Hepatocyte (in vitro differentiated cells): ENCODE data around the gene PIGS. TPM values are rescaled to one million over a fixed set of nuclear protein-coding genes. Genes with fewer than 3 reads are reported as not detected.

Experiments used
- DNase-seq: peaks from one replicate; pipeline ENCODE4 v3.0.0-alpha.2; 2016; ENCODE audit warnings: low spot score
- H2AFZ ChIP-seq: fragments of 200-600 bp; sonication (generic); 2 replicates; pipeline ENCODE4 v1.6.0; 2016; ENCODE audit warnings: antibody characterized with exemption, mild to moderate bottlenecking
- H3K27ac ChIP-seq: fragments of 200-600 bp; sonication (generic); 2 replicates; pipeline ENCODE4 v1.5.1; 2016; ENCODE audit warnings: mild to moderate bottlenecking
- H3K27me3 ChIP-seq: fragments of 200-600 bp; sonication (generic); 2 replicates; pipeline ENCODE4 v1.6.1; 2016
- H3K36me3 ChIP-seq: fragments of 200-600 bp; sonication (generic); replicated peaks from 2 replicates; pipeline ENCODE4 v1.5.1; 2016; ENCODE audit warnings: low read depth; ENCODE audit not compliant: insufficient read depth
- H3K4me1 ChIP-seq: fragments of 200-600 bp; sonication (generic); 2 replicates; pipeline ENCODE4 v1.5.1; 2016; ENCODE audit warnings: mild to moderate bottlenecking, moderate library complexity; ENCODE audit not compliant: insufficient read depth
- H3K4me2 ChIP-seq: fragments of 200-600 bp; sonication (generic); 2 replicates; pipeline ENCODE4 v1.6.0; 2016
- H3K4me3 ChIP-seq: fragments of 200-600 bp; sonication (generic); 2 replicates; pipeline ENCODE4 v1.5.1; 2016; ENCODE audit warnings: mild to moderate bottlenecking
- H3K79me2 ChIP-seq: fragments of 200-600 bp; sonication (generic); 2 replicates; pipeline ENCODE4 v1.6.0; 2017; ENCODE audit warnings: mild to moderate bottlenecking
- H3K9me2 ChIP-seq: fragments of 200-600 bp; sonication (generic); replicated peaks from 2 replicates; pipeline ENCODE4 v1.6.0; 2017; ENCODE audit warnings: mild to moderate bottlenecking; ENCODE audit not compliant: insufficient read depth
- H3K9me3 ChIP-seq: fragments of 200-600 bp; sonication (generic); 2 replicates; pipeline ENCODE4 v1.5.1; 2016; ENCODE audit warnings: low read depth, mild to moderate bottlenecking
- H4K20me1 ChIP-seq: fragments of 200-600 bp; sonication (generic); 2 replicates; pipeline ENCODE4 v1.6.0; 2016; ENCODE audit warnings: mild to moderate bottlenecking; ENCODE audit not compliant: insufficient read depth, poor library complexity, severe bottlenecking
- CTCF ChIP-seq: fragments of 200-600 bp; sonication (generic); IDR thresholded peaks from 2 replicates; pipeline ENCODE4 v1.5.1; 2016; ENCODE audit warnings: antibody characterized with exemption, mild to moderate bottlenecking; ENCODE audit not compliant: poor library complexity
- EZH2 ChIP-seq: fragments of 200-600 bp; sonication (generic); IDR thresholded peaks from 2 replicates; pipeline ENCODE4 v1.6.1; 2016; ENCODE audit warnings: antibody characterized with exemption, mild to moderate bottlenecking, borderline replicate concordance
- EZH2phosphoT487 ChIP-seq: fragments of 200-600 bp; sonication (generic); IDR thresholded peaks from one replicate; pipeline ENCODE4 v1.6.1; 2018; ENCODE audit warnings: antibody characterized with exemption, mild to moderate bottlenecking, low read depth, moderate library complexity; ENCODE audit not compliant: unreplicated experiment, severe bottlenecking
- WGBS: methylation state at CpG from one replicate; pipeline ENCODE4 v1.1.6; 2016; ENCODE audit warnings: low lambda C conversion rate; ENCODE audit errors: missing lambda C conversion rate; 5-methylcytosine and 5-hydroxymethylcytosine counted together
- polyA plus RNA-seq: library from polyadenylated mRNA; unstranded; fragments of >200 nt; fragmentation: Nextera tagmentation; extraction: Ambion mirVana; gene quantifications from 2 replicates; pipeline ENCODE4 v1.2.1, GENCODE V29; 2016
- total RNA-seq: library from RNA; depleted of rRNA; stranded (reverse); fragments of >200 nt; gene quantifications from 2 replicates; pipeline ENCODE4 v1.2.3, GENCODE V29; 2014

The PIGS gene
- total and polyA plus RNA-seq, 2 experiments from 2014 or later = 59.1 to 65.4 TPM

DNA sequence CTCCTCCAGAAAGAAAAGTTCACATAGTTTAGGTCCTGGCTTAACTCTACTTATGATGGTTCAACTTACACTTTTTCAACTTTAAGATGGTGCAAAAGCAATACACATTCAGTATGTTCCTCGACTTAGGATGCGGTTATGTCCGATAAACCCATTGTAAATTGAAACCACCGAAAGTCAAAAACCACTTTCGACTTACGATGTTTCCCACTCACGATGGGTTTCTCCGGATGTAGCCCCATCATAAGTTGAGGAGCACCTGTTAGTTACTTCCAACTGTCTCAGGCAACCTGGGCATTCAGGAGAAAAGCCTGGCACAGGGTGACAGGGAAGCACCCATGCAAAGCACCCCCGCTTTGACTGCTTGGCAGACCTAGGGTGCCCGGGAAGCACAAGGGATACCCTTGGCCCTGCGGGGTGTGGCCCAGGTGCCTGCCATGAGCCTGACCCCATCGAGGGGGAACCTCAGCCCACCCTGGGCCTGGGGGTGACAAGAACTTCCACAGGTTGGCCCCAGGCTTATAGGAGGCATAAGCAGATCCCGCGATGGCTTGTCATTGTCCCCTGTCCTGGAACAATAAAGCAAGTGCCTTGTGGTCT lies 32.9 kb downstream of the PIGS start:
- no peaks in the 10 kb centered on the region for H4K20me1 ChIP-seq
- 93% methylated on average over 14 of the region's 14 CpGs for WGBS
- H3K27me3 ChIP-seq = no peaks in the 10 kb centered on the region
- no peak overlapping the region for H2AFZ ChIP-seq
- no peaks in the 10 kb centered on the region for H3K36me3 ChIP-seq
- H3K9me3 ChIP-seq = no peaks in the 10 kb centered on the region
- no peak overlapping the region for H3K4me3 ChIP-seq
- no peak overlapping the region for H3K27ac ChIP-seq
- no peaks in the 10 kb centered on the region for H3K9me2 ChIP-seq
- H3K4me1 ChIP-seq = no peaks in the 10 kb centered on the region
- H3K4me2 ChIP-seq = no peak overlapping the region
- TF ChIP-seq CTCF = no peak
- TF ChIP-seq EZH2phosphoT487 = no peak
- no peak for TF ChIP-seq EZH2
- no peaks in the 10 kb centered on the region for H3K79me2 ChIP-seq
- DNase-seq = no peak

- H2AFZ ChIP-seq = no peak overlapping the region
- no peak overlapping the region for H3K4me2 ChIP-seq
- H3K9me3 ChIP-seq = no peaks in the 10 kb centered on the region
- no peaks in the 10 kb centered on the region for H3K27me3 ChIP-seq
- 92% methylated on average over 11 of the region's 12 CpGs for WGBS
- no peaks in the 10 kb centered on the region for H3K36me3 ChIP-seq
- no peak for DNase-seq
- no peaks in the 10 kb centered on the region for H3K79me2 ChIP-seq
- no peak overlapping the region for H3K4me3 ChIP-seq
- H3K9me2 ChIP-seq = no peaks in the 10 kb centered on the region
- H3K4me1 ChIP-seq = no peaks in the 10 kb centered on the region
- no peak overlapping the region for H3K27ac ChIP-seq
- TF ChIP-seq EZH2phosphoT487 (no peak), EZH2 (no peak), CTCF (no peak)
- no peaks in the 10 kb centered on the region for H4K20me1 ChIP-seq
Measured at GRCh38 chr17:28537219-28537610, 34.1 kb downstream of the PIGS start.

DNA sequence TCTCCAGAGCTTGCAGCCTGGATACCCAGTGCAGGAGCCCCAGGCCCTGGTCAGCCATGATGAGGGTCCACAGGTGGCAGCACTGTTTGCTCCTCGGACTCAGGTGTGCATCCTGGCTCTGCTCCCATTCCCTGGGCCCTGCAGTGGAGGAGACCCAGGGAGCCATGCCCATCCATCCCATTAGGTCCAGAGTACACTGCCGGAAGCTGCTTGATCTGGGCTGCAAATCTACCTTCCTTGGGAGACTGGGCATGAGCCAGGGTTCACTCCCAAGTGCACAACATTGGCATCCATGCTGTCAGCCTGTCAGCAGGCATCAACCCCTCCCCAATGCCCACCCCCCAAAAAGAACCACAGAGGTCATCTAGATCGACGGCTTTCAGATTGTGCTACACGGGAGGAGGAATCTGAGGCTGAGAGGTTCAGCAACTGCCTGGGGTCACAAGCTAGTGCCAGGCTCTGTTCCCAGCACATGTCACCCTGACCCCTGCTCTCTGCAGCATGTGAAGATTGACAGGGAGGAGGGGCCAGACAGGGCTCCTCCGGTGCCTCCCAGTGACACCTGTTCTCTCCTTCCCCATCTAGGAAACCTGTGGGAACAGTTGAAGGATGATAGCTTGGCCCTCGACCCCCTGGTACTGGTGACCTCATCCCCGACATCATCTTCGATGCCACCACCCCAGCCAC lies 34.6 kb downstream of the PIGS start:
- no peak for DNase-seq
- Histone ChIP-seq H2AFZ (no peak overlapping the region), H3K27ac (no peak overlapping the region), H3K4me3 (no peak overlapping the region), H3K4me2 (no peak overlapping the region), H3K27me3 (no peaks in the 10 kb centered on the region), H4K20me1 (no peaks in the 10 kb centered on the region), H3K4me1 (no peaks in the 10 kb centered on the region), H3K9me2 (no peaks in the 10 kb centered on the region), H3K9me3 (no peaks in the 10 kb centered on the region), H3K36me3 (no peaks in the 10 kb centered on the region), H3K79me2 (no peaks in the 10 kb centered on the region)
- 79% methylated on average over 9 of the region's 9 CpGs for whole genome bisulfite sequencing
- TF ChIP-seq EZH2 (no peak), CTCF (no peak), EZH2phosphoT487 (no peak)
